HepG2 (cell line): ENCODE data around the gene ELMOD1. TPM values are rescaled to one million over a fixed set of nuclear protein-coding genes. Genes with fewer than 3 reads are reported as not detected.

Experiments used
- ATAC-seq: fragments of 200-7000 bp; cut with Tn5 transposase; 3 replicates; pipeline ENCODE4 v1.9.1; 2020; ENCODE audit warnings: mild to moderate bottlenecking, moderate library complexity
- BruUV-seq: library from RNA; stranded (reverse); fragments of 400-500 nt; replicated peaks from 2 replicates; lab custom pipeline; 2021; lab: Mats Ljungman, UMichigan
- CTCF ChIA-PET: fragments of 300-600 bp; formaldehyde crosslinking; extraction: SDS; loops from one replicate; lab custom pipeline; 2021; ENCODE audit warnings: low total read pairs, inconsistent platforms, low intra/inter-chr PET ratio; lab: Yijun Ruan, JAX
- POLR2A ChIA-PET: fragments of 350-600 bp; sonication (Branson Sonifier 250); formaldehyde crosslinking; loops from one replicate; lab custom pipeline; 2020; ENCODE audit warnings: antibody characterized with exemption, inconsistent platforms; lab: Yijun Ruan, JAX
- DNase-seq: peaks from one replicate; pipeline ENCODE4 v3.0.0-alpha.2; 2015; ENCODE audit warnings: low spot score
- FAIRE-seq: peaks from 3 replicates; lab custom pipeline; 2011; peaks lifted over from hg19 to GRCh38; lab: Jason Lieb, UNC
- H2AFZ ChIP-seq: one replicate; pipeline ENCODE4 v1.6.1; 2011; ENCODE audit warnings: low read length, inconsistent platforms
- H3K27ac ChIP-seq: fragments of 300-600 bp; 3 replicates; pipeline ENCODE4 v1.8.0; 2011; ENCODE audit warnings: mixed run types, mild to moderate bottlenecking, mixed read lengths, low read length, inconsistent platforms; ENCODE audit not compliant: insufficient read depth; ENCODE audit errors: extremely low read length
- H3K27me3 ChIP-seq, 2 experiments: fragments of 200-600 bp in 1 of 2; 2 replicates in 1 of 2; 3 replicates in 1 of 2; pipeline versions ENCODE4 v1.6.0 to v1.8.0; 2011; ENCODE audit warnings: low read length in 2 of 2, mild to moderate bottlenecking in 2 of 2, moderate library complexity in 2 of 2, inconsistent platforms in 1 of 2; ENCODE audit not compliant: insufficient read depth in 2 of 2, control insufficient read depth in 1 of 2
- H3K36me3 ChIP-seq, 2 experiments: fragments of 200-600 bp in 1 of 2; replicated peaks in 1 of 2; 2 replicates in 1 of 2; 3 replicates in 1 of 2; pipeline versions ENCODE4 v1.5.1 to v1.8.0; 2011; ENCODE audit warnings: low read length in 2 of 2, inconsistent platforms in 1 of 2; ENCODE audit not compliant: insufficient read depth in 2 of 2, control insufficient read depth in 1 of 2
- H3K4me1 ChIP-seq: 2 replicates; pipeline ENCODE4 v1.5.1; 2012; ENCODE audit warnings: low read length, inconsistent platforms; ENCODE audit not compliant: insufficient read depth
- H3K4me2 ChIP-seq: 2 replicates; pipeline ENCODE4 v1.6.0; 2011; ENCODE audit warnings: low read depth, low read length, inconsistent platforms
- H3K4me3 ChIP-seq, 3 experiments: fragments of 200-600 bp in 1 of 3; sonication (generic), shearing (Covaris generic) in 1 of 3; replicated peaks in 1 of 3; 2 replicates each; pipeline ENCODE4 v1.5.1; 2011 to 2016; ENCODE audit warnings: low read length in 3 of 3, inconsistent platforms in 2 of 3, low read depth in 2 of 3, mild to moderate bottlenecking in 2 of 3, control low read depth in 1 of 3, mixed read lengths in 1 of 3; ENCODE audit not compliant: insufficient read depth in 1 of 3
- H3K79me2 ChIP-seq: one replicate; pipeline ENCODE4 v1.6.1; 2011; ENCODE audit warnings: low read length, inconsistent platforms; ENCODE audit not compliant: insufficient read depth
- H3K9ac ChIP-seq: 2 replicates; pipeline ENCODE4 v1.6.0; 2011; ENCODE audit warnings: mild to moderate bottlenecking, low read depth, low read length, inconsistent platforms; ENCODE audit not compliant: insufficient read depth
- H3K9me3 ChIP-seq: 2 replicates; pipeline ENCODE4 v1.5.1; 2012; ENCODE audit warnings: mild to moderate bottlenecking, low read length
- H4K20me1 ChIP-seq: 2 replicates; pipeline ENCODE4 v1.6.0; 2011; ENCODE audit warnings: inconsistent platforms, mild to moderate bottlenecking, low read length, moderate library complexity; ENCODE audit not compliant: insufficient read depth
- IRF9 ChIP-seq: sonication (generic); formaldehyde crosslinking; IDR thresholded peaks from 2 replicates; pipeline ENCODE4 v1.8.0; 2022; ENCODE audit warnings: missing genetic modification reagents, mild to moderate bottlenecking, borderline replicate concordance
- ISX ChIP-seq: sonication (generic); formaldehyde crosslinking; conservative IDR thresholded peaks from 2 replicates; pipeline ENCODE4 v1.5.0; 2020; ENCODE audit warnings: missing genetic modification reagents
- MBNL3 ChIP-seq: fragments of 250-450 bp; sonication (Bioruptor Pico); conservative IDR thresholded peaks from 2 replicates; pipeline ENCODE4 v1.8.0; 2022; ENCODE audit warnings: mild to moderate bottlenecking, inconsistent platforms
- NONO ChIP-seq, 2 experiments: fragments of 450-650 bp in 1 of 2; sonication (generic) in 1 of 2; formaldehyde crosslinking in 1 of 2; IDR thresholded peaks in 1 of 2; conservative IDR thresholded peaks in 1 of 2; 2 replicates each; pipeline versions ENCODE4 v1.6.1 to v1.8.0; 2017 to 2022; ENCODE audit warnings: mild to moderate bottlenecking in 1 of 2, missing genetic modification reagents in 1 of 2, moderate library complexity in 1 of 2
- POGZ ChIP-seq: sonication (generic); formaldehyde crosslinking; IDR thresholded peaks from 2 replicates; pipeline ENCODE4 v1.4.0; 2020; ENCODE audit warnings: mild to moderate bottlenecking, missing genetic modification reagents
- ZNF17 ChIP-seq: sonication (generic); formaldehyde crosslinking; IDR thresholded peaks from 2 replicates; pipeline ENCODE4 v1.5.0; 2020; ENCODE audit warnings: mild to moderate bottlenecking, missing genetic modification reagents
- ZNF260 ChIP-seq: sonication (generic); formaldehyde crosslinking; IDR thresholded peaks from 2 replicates; pipeline ENCODE4 v1.4.0; 2020; ENCODE audit warnings: missing genetic modification reagents, low read depth, mild to moderate bottlenecking, borderline replicate concordance
- ZNF446 ChIP-seq: sonication (generic); formaldehyde crosslinking; IDR thresholded peaks from 2 replicates; pipeline ENCODE4 v1.5.0; 2020; ENCODE audit warnings: mild to moderate bottlenecking, missing genetic modification reagents
- ZNF704 ChIP-seq: sonication (generic); formaldehyde crosslinking; IDR thresholded peaks from 2 replicates; pipeline ENCODE4 v1.8.1; 2023; ENCODE audit warnings: mild to moderate bottlenecking, inconsistent platforms, moderate library complexity, missing genetic modification reagents, borderline replicate concordance
- ZSCAN30 ChIP-seq: sonication (generic); formaldehyde crosslinking; IDR thresholded peaks from 2 replicates; pipeline ENCODE4 v1.5.0; 2020; ENCODE audit warnings: mild to moderate bottlenecking, missing genetic modification reagents
- whole genome bisulfite sequencing: methylation state at CpG from one replicate; pipeline ENCODE4 v1.1.6; 2017; ENCODE audit warnings: low lambda C conversion rate; 5-methylcytosine and 5-hydroxymethylcytosine counted together
- in situ Hi-C: cut with HindIII; loops from 2 replicates; pipeline ENCODE4 v1.10.0; 2017; ENCODE audit warnings: low pct_unique_long_range_greater_than_20kb; ENCODE audit not compliant: extremely low pct_ligation_motif_present
- intact Hi-C: fragments of 100-400 bp; cut with micrococcal nuclease; formaldehyde crosslinking; loops from one replicate; pipeline ENCODE4 v1.10.0; 2022; ENCODE audit not compliant: unreplicated experiment
- polyA plus RNA-seq, 8 experiments: library from polyadenylated mRNA; depleted of rRNA in 3 of 8; stranded (reverse) in 7 of 8; unstranded in 1 of 8; fragments of >200 nt; fragmentation: Illumina TruSeq in 4 of 8; extraction: Trizol in 4 of 8; gene quantifications; 2 replicates each; pipeline versions ENCODE4 v1.2.1 to v1.2.3, GENCODE V29; 2011 to 2016; ENCODE audit warnings: low read depth in 4 of 8, missing spikeins in 1 of 8, mixed read lengths in 1 of 8; ENCODE audit not compliant: insufficient read depth in 1 of 8
- total RNA-seq, 5 experiments: library from RNA; depleted of rRNA; stranded (reverse); fragments of >200 nt; fragmentation: Illumina TruSeq; extraction: Trizol; gene quantifications; 2 replicates each; pipeline ENCODE4 v1.2.3, GENCODE V29; 2016; ENCODE audit warnings: low read depth in 1 of 5

ELMOD1 gene
- total and polyA plus RNA-seq, 2 of the 13 experiments (the other 11 are each of a cell fraction or from before 2014, with no cell fraction given) = not detected

- Histone ChIP-seq H3K9ac (no peak overlapping the region), H3K9me3 (no peaks in the 10 kb centered on the region), H3K4me2 (no peak overlapping the region), H2AFZ (no peak overlapping the region), H3K79me2 (no peaks in the 10 kb centered on the region)
- WGBS = 44% methylated on average over 2 of the region's 2 CpGs
- intact Hi-C loops = no loop called here
- no peak for DNase-seq
- TF ChIP-seq ISX (CRISPR knock-in tag) = no peak
- no peak for TF ChIP-seq ZSCAN30 (CRISPR knock-in tag)
- TF ChIP-seq ZNF260 (CRISPR knock-in tag) = no peak
- no peak for TF ChIP-seq MBNL3
- TF ChIP-seq NONO (IDR thresholded peaks at IDR 0.05) = no peak
- no peak for TF ChIP-seq NONO (CRISPR knock-in tag; conservative IDR thresholded peaks at IDR 0.05)
- no peak for TF ChIP-seq ZNF17
- no peak for TF ChIP-seq POGZ (CRISPR knock-in tag)
- TF ChIP-seq IRF9 (CRISPR knock-in tag) = no peak
- TF ChIP-seq ZNF446 (CRISPR knock-in tag) = no peak
- no peak for TF ChIP-seq ZNF704
- TF ChIP-seq, all 625 proteins: peak for 0
- Histone ChIP-seq H3K4me1 (0 out of 2 replicates have a peak, but pooled peaks cover 8% of the 10 kb centered on the region), H4K20me1 (no peaks in the 10 kb centered on the region), H3K27ac (no peak overlapping the region), H3K4me3 (no peak overlapping the region), H3K36me3 (no peaks in the 10 kb centered on the region), H3K27me3 (no peaks in the 10 kb centered on the region)
- POLR2A ChIA-PET = no interaction called here
- CTCF ChIA-PET = no interaction called here
- FAIRE-seq (no peak), ATAC-seq (no peak)
- no TSS peak for BruUV-seq
- in situ Hi-C loops = no loop called here
These were observed 17.9 kb downstream of the ELMOD1 start for GRCh38 chr11:107608809-107609208.
